ENCODE measurements around the gene CBX3.

The CBX3 gene

GRCh38 chr7:26233902-26234511, 32.5 kb downstream of the CBX3 start:
- H3K4me3 ChIP-seq (ENCODE audit: insufficient read depth, low read length, poor library complexity, severe bottlenecking): no peak overlapping the region
- H3K9ac ChIP-seq (ENCODE audit: low read length): no peak overlapping the region
- H3K27ac ChIP-seq (ENCODE audit: low read depth, low read length): no peak overlapping the region
- no peaks in the 10 kb centered on the region for H4K20me1 ChIP-seq (ENCODE audit: low read depth, low read length)
- H3K4me2 ChIP-seq (ENCODE audit: low read depth, low read length, poor library complexity, severe bottlenecking): no peak overlapping the region
- TF ChIP-seq CTCF (IDR thresholded peaks at IDR 0.05; ENCODE audit: insufficient read depth, low read length, poor library complexity, severe bottlenecking) (no peak), EZH2phosphoT487 (conservative IDR thresholded peaks at IDR 0.05; ENCODE audit: low read length) (no peak)
- no peaks in the 10 kb centered on the region for H3K36me3 ChIP-seq (ENCODE audit: low read length)
- no peaks in the 10 kb centered on the region for H3K27me3 ChIP-seq (ENCODE audit: low read length)
- H3F3A ChIP-seq (ENCODE audit: insufficient read depth): no peaks in the 10 kb centered on the region
- no peaks in the 10 kb centered on the region for H3K9me3 ChIP-seq (ENCODE audit: insufficient read depth, low read length)
- no peaks in the 10 kb centered on the region for H3K9me2 ChIP-seq (replicated peaks; ENCODE audit: insufficient read depth, low read length)
- no peaks in the 10 kb centered on the region for H3K79me2 ChIP-seq (ENCODE audit: insufficient read depth, low read length)
- no peak overlapping the region for H2AFZ ChIP-seq (ENCODE audit: low read depth, low read length, severe bottlenecking)

- no peaks in the 10 kb centered on the region for H3K36me3 ChIP-seq (ENCODE audit: low read length)
- no peaks in the 10 kb centered on the region for H3F3A ChIP-seq (ENCODE audit: insufficient read depth)
- H3K27ac ChIP-seq (ENCODE audit: low read depth, low read length): no peak overlapping the region
- no peaks in the 10 kb centered on the region for H4K20me1 ChIP-seq (ENCODE audit: low read depth, low read length)
- no peak for TF ChIP-seq EZH2phosphoT487 (conservative IDR thresholded peaks at IDR 0.05; ENCODE audit: low read length)
- no peak for TF ChIP-seq CTCF (IDR thresholded peaks at IDR 0.05; ENCODE audit: insufficient read depth, low read length, poor library complexity, severe bottlenecking)
- no peaks in the 10 kb centered on the region for H3K27me3 ChIP-seq (ENCODE audit: low read length)
- H3K4me2 ChIP-seq (ENCODE audit: low read depth, low read length, poor library complexity, severe bottlenecking): no peak overlapping the region
- no peak overlapping the region for H3K9ac ChIP-seq (ENCODE audit: low read length)
- no peak overlapping the region for H3K4me3 ChIP-seq (ENCODE audit: insufficient read depth, low read length, poor library complexity, severe bottlenecking)
- H3K79me2 ChIP-seq (ENCODE audit: insufficient read depth, low read length): no peaks in the 10 kb centered on the region
- no peaks in the 10 kb centered on the region for H3K9me3 ChIP-seq (ENCODE audit: insufficient read depth, low read length)
- H3K9me2 ChIP-seq (replicated peaks; ENCODE audit: insufficient read depth, low read length): no peaks in the 10 kb centered on the region
- H2AFZ ChIP-seq (ENCODE audit: low read depth, low read length, severe bottlenecking): no peak overlapping the region
Observed at GRCh38 chr7:26237035-26237807, 35.7 kb downstream of the CBX3 start.

GRCh38 chr7:26238032-26238431, 36.5 kb downstream of the CBX3 start:
- Histone ChIP-seq H3K9me2 (replicated peaks; ENCODE audit: insufficient read depth, low read length) (no peaks in the 10 kb centered on the region), H3K79me2 (ENCODE audit: insufficient read depth, low read length) (no peaks in the 10 kb centered on the region), H3K4me2 (ENCODE audit: low read depth, low read length, poor library complexity, severe bottlenecking) (no peak overlapping the region), H3K27me3 (ENCODE audit: low read length) (no peaks in the 10 kb centered on the region), H3K27ac (ENCODE audit: low read depth, low read length) (no peak overlapping the region), H3K36me3 (ENCODE audit: low read length) (no peaks in the 10 kb centered on the region), H3K9me3 (ENCODE audit: insufficient read depth, low read length) (no peaks in the 10 kb centered on the region), H3K9ac (ENCODE audit: low read length) (no peak overlapping the region), H4K20me1 (ENCODE audit: low read depth, low read length) (no peaks in the 10 kb centered on the region), H2AFZ (ENCODE audit: low read depth, low read length, severe bottlenecking) (no peak overlapping the region), H3F3A (ENCODE audit: insufficient read depth) (no peaks in the 10 kb centered on the region), H3K4me3 (ENCODE audit: insufficient read depth, low read length, poor library complexity, severe bottlenecking) (no peak overlapping the region)
- TF ChIP-seq EZH2phosphoT487 (conservative IDR thresholded peaks at IDR 0.05; ENCODE audit: low read length): no peak
- TF ChIP-seq CTCF (IDR thresholded peaks at IDR 0.05; ENCODE audit: insufficient read depth, low read length, poor library complexity, severe bottlenecking): no peak

Measured in SU-DHL-6 (cell line).